ENCODE measurements around the gene INPP5D. TPM values are rescaled to one million over a fixed set of nuclear protein-coding genes. Genes with fewer than 3 reads are reported as not detected.

INPP5D gene
- total RNA-seq, 1 experiment from 2014 or later: 17.2 TPM

DNA sequence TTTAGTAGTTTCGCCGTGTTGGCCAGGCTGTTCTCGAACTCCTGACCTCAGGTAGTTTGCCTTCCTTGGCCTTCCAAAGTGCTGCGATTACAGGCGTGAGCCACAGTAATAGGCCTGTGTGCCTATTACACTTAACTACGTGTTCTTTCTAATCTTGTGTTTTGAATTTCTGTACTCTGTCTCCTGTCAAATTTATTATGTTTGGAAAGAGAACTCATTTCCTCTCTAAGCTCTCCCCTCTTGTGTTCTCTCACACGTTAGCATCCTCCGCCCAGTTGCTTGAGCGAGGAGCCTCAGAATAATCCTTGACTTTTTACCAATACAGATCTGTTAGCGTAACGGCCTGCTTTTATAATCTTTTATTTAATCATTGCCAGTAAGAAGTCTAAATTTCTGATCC is 195.0 kb downstream of the INPP5D start (continued):
- TF ChIP-seq ZNF512 (CRISPR knock-in tag; IDR thresholded peaks at IDR 0.05; ENCODE audit: borderline replicate concordance) (no peak), CBFB (CRISPR knock-in tag; IDR thresholded peaks at IDR 0.05; ENCODE audit: low read depth) (no peak), IRF2 (CRISPR knock-in tag; IDR thresholded peaks at IDR 0.05; ENCODE audit: borderline replicate concordance, low read depth) (no peak), NR3C1 (CRISPR knock-in tag; conservative IDR thresholded peaks at IDR 0.05; ENCODE audit: low read depth) (no peak), ETV6 (CRISPR knock-in tag; IDR thresholded peaks at IDR 0.05) (no peak)

DNA sequence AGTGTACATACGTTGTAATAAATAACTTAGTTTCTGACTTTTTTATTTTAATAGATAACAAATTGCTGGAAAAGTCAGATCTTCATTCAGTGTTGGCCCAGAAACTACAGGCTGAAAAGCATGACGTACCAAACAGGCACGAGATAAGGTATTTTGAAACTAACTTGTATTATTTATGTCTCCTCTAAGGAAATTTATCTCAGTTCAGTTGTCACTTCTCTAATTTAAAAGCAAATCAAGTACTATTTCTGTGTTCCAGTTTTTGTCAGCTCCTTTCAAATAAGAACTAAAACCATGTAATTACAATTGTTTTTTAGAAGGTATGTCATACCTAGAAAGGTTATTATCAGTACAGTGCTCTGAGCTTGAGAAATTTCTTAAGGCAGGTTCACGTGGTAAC is 195.9 kb downstream of the INPP5D start:
- peaks cover 8% of the 10 kb centered on the region for H3K4me1 Mint-ChIP-seq
- no peak overlapping the region for H3K4me3 Mint-ChIP-seq
- H3K27ac Mint-ChIP-seq: no peak overlapping the region
- no peak for ATAC-seq
- peaks cover under 1% of the 10 kb centered on the region for H3K9me3 Mint-ChIP-seq
- CTCF ChIA-PET: no interaction called here
- POLR2A ChIA-PET: no interaction called here
- H3K36me3 Mint-ChIP-seq: peaks cover 43% of the 10 kb centered on the region
- no peaks in the 10 kb centered on the region for H3K27me3 Mint-ChIP-seq (ENCODE audit: low read depth)
- DNase-seq (ENCODE audit: low spot score): no peak
- TF ChIP-seq OVOL2 (CRISPR knock-in tag; IDR thresholded peaks at IDR 0.05; ENCODE audit: borderline replicate concordance): no peak
- TF ChIP-seq, protein P1, sequence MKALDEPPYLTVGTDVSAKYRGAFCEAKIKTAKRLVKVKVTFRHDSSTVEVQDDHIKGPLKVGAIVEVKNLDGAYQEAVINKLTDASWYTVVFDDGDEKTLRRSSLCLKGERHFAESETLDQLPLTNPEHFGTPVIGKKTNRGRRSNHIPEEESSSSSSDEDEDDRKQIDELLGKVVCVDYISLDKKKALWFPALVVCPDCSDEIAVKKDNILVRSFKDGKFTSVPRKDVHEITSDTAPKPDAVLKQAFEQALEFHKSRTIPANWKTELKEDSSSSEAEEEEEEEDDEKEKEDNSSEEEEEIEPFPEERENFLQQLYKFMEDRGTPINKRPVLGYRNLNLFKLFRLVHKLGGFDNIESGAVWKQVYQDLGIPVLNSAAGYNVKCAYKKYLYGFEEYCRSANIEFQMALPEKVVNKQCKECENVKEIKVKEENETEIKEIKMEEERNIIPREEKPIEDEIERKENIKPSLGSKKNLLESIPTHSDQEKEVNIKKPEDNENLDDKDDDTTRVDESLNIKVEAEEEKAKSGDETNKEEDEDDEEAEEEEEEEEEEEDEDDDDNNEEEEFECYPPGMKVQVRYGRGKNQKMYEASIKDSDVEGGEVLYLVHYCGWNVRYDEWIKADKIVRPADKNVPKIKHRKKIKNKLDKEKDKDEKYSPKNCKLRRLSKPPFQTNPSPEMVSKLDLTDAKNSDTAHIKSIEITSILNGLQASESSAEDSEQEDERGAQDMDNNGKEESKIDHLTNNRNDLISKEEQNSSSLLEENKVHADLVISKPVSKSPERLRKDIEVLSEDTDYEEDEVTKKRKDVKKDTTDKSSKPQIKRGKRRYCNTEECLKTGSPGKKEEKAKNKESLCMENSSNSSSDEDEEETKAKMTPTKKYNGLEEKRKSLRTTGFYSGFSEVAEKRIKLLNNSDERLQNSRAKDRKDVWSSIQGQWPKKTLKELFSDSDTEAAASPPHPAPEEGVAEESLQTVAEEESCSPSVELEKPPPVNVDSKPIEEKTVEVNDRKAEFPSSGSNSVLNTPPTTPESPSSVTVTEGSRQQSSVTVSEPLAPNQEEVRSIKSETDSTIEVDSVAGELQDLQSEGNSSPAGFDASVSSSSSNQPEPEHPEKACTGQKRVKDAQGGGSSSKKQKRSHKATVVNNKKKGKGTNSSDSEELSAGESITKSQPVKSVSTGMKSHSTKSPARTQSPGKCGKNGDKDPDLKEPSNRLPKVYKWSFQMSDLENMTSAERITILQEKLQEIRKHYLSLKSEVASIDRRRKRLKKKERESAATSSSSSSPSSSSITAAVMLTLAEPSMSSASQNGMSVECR (CRISPR knock-in tag; IDR thresholded peaks at IDR 0.05; ENCODE audit: borderline replicate concordance): no peak
- no peak for TF ChIP-seq EMX1 (CRISPR knock-in tag; IDR thresholded peaks at IDR 0.05)
- no peak for TF ChIP-seq NFYB (CRISPR knock-in tag; conservative IDR thresholded peaks at IDR 0.05; ENCODE audit: low read depth)
- no peak for TF ChIP-seq NR1H2 (CRISPR knock-in tag; IDR thresholded peaks at IDR 0.05)
- no peak for TF ChIP-seq ZNF512 (CRISPR knock-in tag; IDR thresholded peaks at IDR 0.05; ENCODE audit: borderline replicate concordance)
- TF ChIP-seq ZNF263 (CRISPR knock-in tag; IDR thresholded peaks at IDR 0.05; ENCODE audit: low read depth): no peak
- no peak for TF ChIP-seq ELF4 (CRISPR knock-in tag; IDR thresholded peaks at IDR 0.05; ENCODE audit: low read depth)
- no peak for TF ChIP-seq USF1 (CRISPR knock-in tag; IDR thresholded peaks at IDR 0.05)
- TF ChIP-seq CREM (CRISPR knock-in tag; IDR thresholded peaks at IDR 0.05): no peak
- TF ChIP-seq RORB (CRISPR knock-in tag; IDR thresholded peaks at IDR 0.05): no peak
- TF ChIP-seq TCF7 (CRISPR knock-in tag; IDR thresholded peaks at IDR 0.05; ENCODE audit: low read depth): no peak
- no peak for TF ChIP-seq IRF1 (CRISPR knock-in tag; IDR thresholded peaks at IDR 0.05)
- no peak for TF ChIP-seq GTF2I (CRISPR knock-in tag; conservative IDR thresholded peaks at IDR 0.05)
- no peak for TF ChIP-seq HMGXB4 (CRISPR knock-in tag; IDR thresholded peaks at IDR 0.05)
- no peak for TF ChIP-seq CREB1 (CRISPR knock-in tag; IDR thresholded peaks at IDR 0.05)
- no peak for TF ChIP-seq ERG (CRISPR knock-in tag; IDR thresholded peaks at IDR 0.05)
- no peak for TF ChIP-seq PREB (CRISPR knock-in tag; IDR thresholded peaks at IDR 0.05; ENCODE audit: borderline replicate concordance)

Data from WTC11 (cell line).